Thymus (tissue), 11 donors: ENCODE data around the gene OLAH. TPM values are rescaled to one million over a fixed set of nuclear protein-coding genes. Genes with fewer than 3 reads are reported as not detected.

Experiments used
- DNase-seq, 9 donors: peaks; one replicate each; pipeline ENCODE4 v3.0.0-alpha.2; 2013; ENCODE audit warnings: low spot score in 9 of 9, low read depth in 6 of 9, missing footprints in 1 of 9
- H3K27ac ChIP-seq, 2 donors: one replicate each; pipeline ENCODE4 v1.5.1; 2013; ENCODE audit warnings: control low read depth in 1 of 2, low read depth in 1 of 2, low read length in 1 of 2, mild to moderate bottlenecking in 1 of 2, moderate library complexity in 1 of 2
- H3K27me3 ChIP-seq, 2 donors: one replicate each; pipeline ENCODE4 v1.5.1; 2013; ENCODE audit warnings: low read length in 1 of 2; ENCODE audit not compliant: control insufficient read depth in 2 of 2, insufficient read depth in 1 of 2
- H3K36me3 ChIP-seq, 2 donors: one replicate each; pipeline ENCODE4 v1.5.1; 2013; ENCODE audit warnings: low read length in 1 of 2, mild to moderate bottlenecking in 1 of 2, moderate library complexity in 1 of 2; ENCODE audit not compliant: control insufficient read depth in 2 of 2, insufficient read depth in 2 of 2
- H3K4me1 ChIP-seq, 2 donors: one replicate each; pipeline ENCODE4 v1.5.1; 2013; ENCODE audit warnings: low read length in 2 of 2; ENCODE audit not compliant: control insufficient read depth in 2 of 2, insufficient read depth in 2 of 2
- H3K4me3 ChIP-seq, 2 donors: one replicate each; pipeline ENCODE4 v1.5.1; 2013; ENCODE audit warnings: low read length in 2 of 2, control low read depth in 1 of 2, mild to moderate bottlenecking in 1 of 2
- H3K9me3 ChIP-seq, 2 donors: one replicate each; pipeline ENCODE4 v1.5.1; 2013; ENCODE audit warnings: low read length in 1 of 2, mild to moderate bottlenecking in 1 of 2; ENCODE audit not compliant: control insufficient read depth in 2 of 2, insufficient read depth in 1 of 2
- WGBS: extraction: QIAGEN DNeasy Blood & Tissue Kit; methylation state at CpG from one replicate; pipeline ENCODE4 v1.1.7; 2013; 5-methylcytosine and 5-hydroxymethylcytosine counted together
- polyA plus RNA-seq: library from polyadenylated mRNA; stranded (reverse); fragments of 200-250 nt; gene quantifications from one replicate; pipeline ENCODE4 v1.2.3, GENCODE V29; 2013
- total RNA-seq: library from RNA; stranded (reverse); fragments of 120-200 nt; gene quantifications from one replicate; pipeline ENCODE4 v1.2.4, GENCODE V29; 2013
- donor health status: healthy.

Gene OLAH
- total and polyA plus RNA-seq, 2 donors, result 0.09 to 14.4 TPM

DNA sequence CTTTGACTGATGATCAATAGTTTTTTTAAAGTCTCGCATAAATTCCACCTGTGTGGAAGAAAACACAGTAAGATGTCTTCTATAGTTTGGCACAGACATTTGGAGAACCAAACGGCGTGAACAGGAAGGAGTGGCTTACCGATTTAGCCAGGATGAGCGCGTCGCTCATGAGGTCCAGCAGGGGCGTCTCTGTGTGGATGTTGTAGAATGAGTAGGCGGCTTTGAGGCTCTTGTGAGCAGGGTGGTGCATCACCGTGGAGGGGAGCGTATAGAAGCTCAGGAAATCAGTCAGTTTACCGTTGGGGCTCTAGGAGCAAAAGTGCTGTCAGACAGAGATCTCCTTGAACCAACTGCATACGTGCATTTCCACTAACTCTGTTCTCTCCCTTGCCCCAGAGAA lies 68.9 kb downstream of the OLAH start:
- Histone ChIP-seq H3K4me1 (no peaks in the 10 kb centered on the region), H3K4me3 (no peak overlapping the region), H3K27ac (no peak overlapping the region), H3K9me3 (no peaks in the 10 kb centered on the region), H3K27me3 (no peaks in the 10 kb centered on the region), H3K36me3 (peaks cover 31 to 64% of the 10 kb centered on the region in 2 donors)
- WGBS, result 98% methylated on average over 13 of the region's 13 CpGs
- DNase-seq, result no peak

DNA sequence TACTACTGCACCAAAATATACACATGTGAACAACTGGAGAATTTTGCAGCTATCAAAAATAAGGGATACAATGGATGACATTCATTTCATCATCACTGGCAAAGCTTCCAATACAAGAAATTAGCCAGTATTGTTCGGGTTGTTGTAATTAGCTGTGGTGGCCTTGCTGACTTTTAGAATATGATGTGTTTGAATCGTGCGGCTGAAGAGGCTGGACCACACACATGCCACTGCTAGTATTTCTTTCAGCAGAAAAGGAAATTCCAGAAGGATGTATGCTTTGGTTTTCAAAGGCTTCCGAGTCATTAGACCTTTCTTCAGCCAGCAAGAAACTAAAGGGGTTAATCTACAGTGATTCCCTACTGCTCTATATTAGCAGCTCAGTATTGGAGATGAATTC lies 70.0 kb downstream of the OLAH start:
- no peaks in the 10 kb centered on the region for H3K4me1 ChIP-seq
- H3K4me3 ChIP-seq, result no peak overlapping the region
- no peak overlapping the region for H3K27ac ChIP-seq
- H3K36me3 ChIP-seq, result peaks cover 36 to 65% of the 10 kb centered on the region in 2 donors
- no peak for DNase-seq
- 97% methylated on average over 4 of the region's 4 CpGs for WGBS
- H3K9me3 ChIP-seq, result no peaks in the 10 kb centered on the region
- H3K27me3 ChIP-seq, result no peaks in the 10 kb centered on the region

GRCh38 chr10:15116225-15116624 lies 72.5 kb downstream of the OLAH start:
- Histone ChIP-seq H3K36me3 (peaks cover 45 to 64% of the 10 kb centered on the region in 2 donors), H3K9me3 (no peaks in the 10 kb centered on the region), H3K27me3 (no peaks in the 10 kb centered on the region), H3K27ac (no peak overlapping the region), H3K4me1 (no peaks in the 10 kb centered on the region), H3K4me3 (no peak overlapping the region)
- WGBS, result 89% methylated on average over 5 of the region's 5 CpGs
- no peak for DNase-seq

- DNase-seq, result no peak
- Histone ChIP-seq H3K36me3 (peaks cover 38 to 55% of the 10 kb centered on the region in 2 donors), H3K4me1 (no peaks in the 10 kb centered on the region), H3K27ac (no peak overlapping the region), H3K4me3 (no peak overlapping the region), H3K9me3 (no peaks in the 10 kb centered on the region), H3K27me3 (no peaks in the 10 kb centered on the region)
- WGBS, result 76% methylated on average over 1 of the region's 1 CpG
Measured at GRCh38 chr10:15118615-15119014, 74.9 kb downstream of the OLAH start.

- WGBS, result 98% methylated on average over 5 of the region's 5 CpGs
- H3K27ac ChIP-seq, result no peak overlapping the region
- peaks cover 49 to 60% of the 10 kb centered on the region in 2 donors for H3K36me3 ChIP-seq
- no peak for DNase-seq
- no peaks in the 10 kb centered on the region for H3K27me3 ChIP-seq
- H3K4me1 ChIP-seq, result no peaks in the 10 kb centered on the region
- no peak overlapping the region for H3K4me3 ChIP-seq
- no peaks in the 10 kb centered on the region for H3K9me3 ChIP-seq
Measured at GRCh38 chr10:15120523-15120922, 76.8 kb downstream of the OLAH start.

DNA sequence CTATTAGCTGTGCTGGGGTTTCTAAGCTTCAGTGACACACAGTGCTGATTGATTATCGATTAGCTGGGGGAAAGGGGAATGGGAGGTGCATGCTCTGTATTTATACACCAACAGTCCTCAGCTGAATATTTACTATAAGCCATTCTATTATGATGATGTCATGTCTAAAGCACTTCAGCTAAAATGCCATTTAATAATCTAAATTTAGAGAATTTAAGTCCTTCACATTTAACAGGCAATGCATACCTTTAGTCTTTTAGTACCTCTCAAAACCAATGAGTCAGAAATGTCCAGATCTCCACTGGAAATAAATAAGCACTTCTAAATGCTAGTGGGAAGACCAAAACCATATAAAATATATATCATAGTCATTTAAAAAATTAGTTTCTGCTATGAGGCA lies 78.0 kb downstream of the OLAH start:
- Histone ChIP-seq H3K9me3 (no peaks in the 10 kb centered on the region), H3K4me3 (no peak overlapping the region), H3K4me1 (no peaks in the 10 kb centered on the region), H3K27ac (no peak overlapping the region), H3K36me3 (peaks cover 54 to 67% of the 10 kb centered on the region in 2 donors), H3K27me3 (no peaks in the 10 kb centered on the region)
- DNase-seq, result no peak
- WGBS, result 100% methylated on average over 1 of the region's 1 CpG

GRCh38 chr10:15122477-15123030 lies 78.8 kb downstream of the OLAH start:
- no peak overlapping the region for H3K27ac ChIP-seq
- 94% methylated on average over 9 of the region's 9 CpGs for WGBS
- H3K27me3 ChIP-seq, result no peaks in the 10 kb centered on the region
- H3K36me3 ChIP-seq, result peaks cover 54 to 61% of the 10 kb centered on the region in 2 donors
- no peak overlapping the region for H3K4me3 ChIP-seq
- H3K4me1 ChIP-seq, result no peaks in the 10 kb centered on the region
- no peaks in the 10 kb centered on the region for H3K9me3 ChIP-seq
- DNase-seq, result no peak

Other genes with a start within 250 kb of the OLAH start
- 1.0 TPM for gene CDNF, start 205.9 kb upstream of the OLAH start, total RNA-seq
- 3.6 TPM for gene CDNF, start 205.9 kb upstream of the OLAH start, polyA plus RNA-seq
- 35.2 TPM for gene HSPA14, start 205.6 kb upstream of the OLAH start, total RNA-seq
- 24.0 TPM for gene HSPA14, start 205.6 kb upstream of the OLAH start, polyA plus RNA-seq
- gene MSANTD7, start 205.6 kb upstream of the OLAH start, total RNA-seq, result 15.6 TPM
- gene MSANTD7, start 205.6 kb upstream of the OLAH start, polyA plus RNA-seq, result 6.6 TPM
- 16.4 TPM for gene SUV39H2, start 165.1 kb upstream of the OLAH start, total RNA-seq
- 4.2 TPM for gene SUV39H2, start 165.1 kb upstream of the OLAH start, polyA plus RNA-seq
- 22.3 TPM for gene DCLRE1C, start 89.8 kb upstream of the OLAH start, total RNA-seq
- gene DCLRE1C, start 89.8 kb upstream of the OLAH start, polyA plus RNA-seq, result 9.5 TPM
- 0.76 TPM for gene MEIG1, start 84.6 kb upstream of the OLAH start, total RNA-seq
- gene MEIG1, start 84.6 kb upstream of the OLAH start, polyA plus RNA-seq, result 2.2 TPM
- 11.9 TPM for gene ACBD7, start 44.8 kb downstream of the OLAH start, total RNA-seq
- 1.4 TPM for gene ACBD7, start 44.8 kb downstream of the OLAH start, polyA plus RNA-seq
- 14.7 TPM for gene RPP38, start 53.4 kb downstream of the OLAH start, total RNA-seq
- 32.2 TPM for gene RPP38, start 53.4 kb downstream of the OLAH start, polyA plus RNA-seq
- 31.1 TPM for gene NMT2, start 124.8 kb downstream of the OLAH start, total RNA-seq
- gene NMT2, start 124.8 kb downstream of the OLAH start, polyA plus RNA-seq, result 19.6 TPM